Measurements from ENCODE around the gene GPATCH4.
A peak's percentile ranks its signal among the peaks of the same experiment; 100 is the strongest.
"Not testable (repeated sequence)": the region's sequence is repeated elsewhere in the genome, so short reads cannot be mapped to it uniquely, and the experiment has no call there.

The GPATCH4 gene

DNA sequence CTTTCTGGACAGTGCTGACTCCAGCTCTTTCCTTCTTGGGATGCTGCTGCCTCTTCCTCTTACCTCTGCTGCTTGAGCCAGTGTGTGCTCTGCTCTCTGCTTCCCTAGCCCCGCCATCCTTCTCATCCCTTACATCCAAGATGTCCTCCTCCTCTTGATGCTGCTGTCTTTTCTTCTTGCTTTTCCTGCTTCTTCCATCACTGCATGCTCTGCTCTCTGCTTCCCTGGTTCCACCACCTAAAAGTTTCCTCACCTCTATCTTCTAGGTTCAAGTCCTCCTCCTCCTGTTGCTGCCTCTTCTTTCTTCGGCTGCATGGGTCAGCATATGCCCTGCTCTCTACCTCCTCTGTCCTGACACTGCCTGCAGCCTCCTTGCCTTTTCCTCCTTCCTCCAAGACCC is 6.3 kb downstream of the GPATCH4 start:
- DNase-seq = no peak

DNA sequence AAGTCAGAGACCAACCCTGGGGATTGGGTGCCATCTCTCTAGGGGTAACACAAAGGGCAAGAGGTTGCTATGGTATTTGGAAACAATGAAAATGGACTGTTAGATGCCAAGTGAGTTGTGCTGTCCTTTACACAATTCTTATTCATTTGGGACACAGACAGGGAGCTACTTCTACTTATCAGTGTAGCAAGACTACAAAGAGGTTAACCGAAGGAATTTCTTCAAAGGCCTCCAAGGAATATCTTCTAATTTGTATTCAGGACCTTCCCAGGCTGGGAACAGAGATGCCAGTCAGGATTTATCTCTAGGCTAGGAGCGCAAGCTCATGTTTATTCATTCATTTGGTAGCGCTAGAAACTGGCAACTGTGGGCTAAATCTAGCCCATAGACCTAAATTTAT is 7.1 kb downstream of the GPATCH4 start:
- no peak for DNase-seq

DNA sequence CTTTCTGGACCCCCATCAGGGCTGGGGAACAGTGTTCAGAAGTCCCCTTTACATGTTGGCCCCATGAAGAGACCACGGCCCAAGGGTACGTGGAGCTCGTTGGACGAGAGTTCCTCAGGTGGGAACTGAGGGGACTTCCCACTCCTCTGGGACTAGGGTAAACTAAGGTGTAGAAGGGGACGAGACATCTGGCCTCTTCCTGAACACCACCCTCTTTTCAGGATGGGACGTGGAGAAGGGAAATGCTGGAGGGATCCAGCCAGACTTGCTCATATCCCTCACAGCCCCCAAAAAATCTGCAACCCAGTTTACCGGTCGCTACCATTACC is 7.7 kb downstream of the GPATCH4 start:
- no peak for DNase-seq

DNA sequence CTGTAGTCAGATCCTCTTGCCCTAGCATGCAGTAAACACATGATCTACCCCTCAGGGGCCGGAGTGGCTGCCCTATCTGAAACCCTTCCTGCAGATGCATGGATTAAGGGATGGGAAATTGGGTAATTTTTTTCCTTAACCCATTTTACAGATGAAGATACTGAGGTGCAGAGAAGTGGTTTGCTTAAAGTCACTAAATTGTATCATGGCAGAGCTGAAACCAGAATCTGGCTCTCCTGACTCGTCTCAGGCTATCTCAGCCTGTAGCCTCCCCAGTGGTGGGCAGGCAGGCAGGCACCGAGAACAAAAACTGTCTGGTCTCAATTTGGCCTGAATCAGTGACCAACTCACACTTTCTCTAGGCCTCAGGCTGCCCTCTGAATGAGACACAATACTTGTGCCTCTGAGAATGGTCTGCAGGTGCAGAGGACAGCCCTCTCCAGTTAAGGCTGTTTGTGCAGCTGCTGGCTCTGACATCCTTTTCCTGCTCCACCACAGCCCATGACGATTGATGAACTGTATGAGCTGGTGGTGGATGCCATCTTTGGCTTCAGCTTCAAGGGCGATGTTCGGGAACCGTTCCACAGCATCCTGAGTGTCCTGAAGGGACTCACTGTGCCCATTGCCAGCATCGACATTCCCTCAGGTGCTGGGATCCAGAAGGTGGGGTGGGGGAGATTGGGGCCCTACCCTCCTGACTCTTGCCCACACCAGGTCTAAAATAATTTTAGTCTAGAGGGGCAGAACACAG is 8.2 kb downstream of the GPATCH4 start:
- no peak for DNase-seq

DNA sequence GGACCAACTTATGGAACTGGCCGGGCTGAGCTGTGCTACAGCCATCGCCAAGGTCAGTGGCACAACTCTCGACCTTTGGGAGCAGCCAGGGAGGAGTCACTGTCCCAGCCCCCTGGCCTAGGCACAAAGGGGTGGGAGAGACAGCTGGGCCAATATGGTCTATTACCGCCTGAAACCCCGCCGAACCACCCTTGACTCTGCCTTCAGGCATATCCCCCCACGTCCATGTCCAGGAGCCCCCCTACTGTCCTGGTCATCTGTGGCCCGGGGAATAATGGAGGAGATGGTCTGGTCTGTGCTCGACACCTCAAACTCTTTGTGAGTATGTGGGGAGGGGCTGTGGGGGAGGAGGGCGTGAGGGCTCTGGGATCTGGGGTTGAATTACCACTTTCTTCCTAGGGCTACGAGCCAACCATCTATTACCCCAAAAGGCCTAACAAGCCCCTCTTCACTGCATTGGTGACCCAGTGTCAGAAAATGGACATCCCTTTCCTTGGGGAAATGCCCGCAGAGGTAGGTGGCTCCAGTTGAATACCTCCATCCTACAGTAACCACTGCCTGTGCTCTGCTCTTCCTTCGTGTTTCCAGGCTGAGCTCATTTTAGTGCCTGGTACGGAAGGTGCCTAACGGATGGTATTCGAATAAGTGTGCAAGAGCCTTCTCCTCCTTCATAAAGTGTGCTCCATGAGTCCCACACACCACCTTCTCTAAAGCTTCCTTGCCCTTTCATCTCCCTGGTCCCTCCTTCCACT is 8.9 kb downstream of the GPATCH4 start:
- no peak for DNase-seq

DNA sequence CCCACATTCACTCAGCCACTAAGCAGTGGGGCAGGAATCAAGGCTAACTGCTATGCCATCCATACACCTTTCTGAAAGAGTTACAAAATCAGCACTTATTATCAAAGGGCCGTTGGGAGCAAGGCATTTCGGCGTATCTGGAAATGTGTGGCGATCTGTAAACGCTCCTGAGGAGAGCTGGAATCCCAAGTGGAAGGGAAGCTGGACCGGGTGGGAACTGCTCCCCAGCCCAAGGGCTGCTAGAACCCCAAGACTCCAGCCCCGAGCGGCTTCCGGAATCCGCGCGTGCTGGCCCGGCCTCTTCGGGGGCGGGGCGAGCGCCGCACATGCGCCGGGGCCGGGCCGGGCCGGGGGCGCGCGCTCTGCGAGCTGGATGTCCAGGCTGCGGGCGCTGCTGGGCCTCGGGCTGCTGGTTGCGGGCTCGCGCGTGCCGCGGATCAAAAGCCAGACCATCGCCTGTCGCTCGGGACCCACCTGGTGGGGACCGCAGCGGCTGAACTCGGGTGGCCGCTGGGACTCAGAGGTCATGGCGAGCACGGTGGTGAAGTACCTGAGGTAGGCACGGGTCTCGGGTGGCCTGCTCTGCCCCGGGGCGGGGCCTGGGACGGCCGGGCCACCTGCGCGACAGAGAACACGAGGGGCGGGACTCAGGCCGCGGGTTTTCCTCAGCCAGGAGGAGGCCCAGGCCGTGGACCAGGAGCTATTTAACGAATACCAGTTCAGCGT is 9.7 kb downstream of the GPATCH4 start, which contains the start of gene NAXE:
Gene NAXE (plus strand): TSS at position 345 of the 726 bp plus-strand sequence. CDS start 29 bp downstream, at position 374.
- DNase-seq = peak; percentile 69

DNA sequence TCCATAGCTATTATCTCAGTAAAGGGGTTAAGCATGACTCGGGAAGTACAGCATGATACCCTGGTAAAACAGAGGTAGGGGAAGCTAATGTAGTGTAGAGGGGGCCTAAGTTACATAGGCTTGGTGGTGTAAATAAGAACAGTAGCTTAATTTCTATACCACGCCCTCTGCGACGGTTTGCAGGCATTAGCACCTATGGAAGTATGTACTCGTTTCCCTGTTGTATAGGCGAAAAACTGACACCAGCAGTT is 10.2 kb downstream of the GPATCH4 start:
- DNase-seq = no peak

DNA sequence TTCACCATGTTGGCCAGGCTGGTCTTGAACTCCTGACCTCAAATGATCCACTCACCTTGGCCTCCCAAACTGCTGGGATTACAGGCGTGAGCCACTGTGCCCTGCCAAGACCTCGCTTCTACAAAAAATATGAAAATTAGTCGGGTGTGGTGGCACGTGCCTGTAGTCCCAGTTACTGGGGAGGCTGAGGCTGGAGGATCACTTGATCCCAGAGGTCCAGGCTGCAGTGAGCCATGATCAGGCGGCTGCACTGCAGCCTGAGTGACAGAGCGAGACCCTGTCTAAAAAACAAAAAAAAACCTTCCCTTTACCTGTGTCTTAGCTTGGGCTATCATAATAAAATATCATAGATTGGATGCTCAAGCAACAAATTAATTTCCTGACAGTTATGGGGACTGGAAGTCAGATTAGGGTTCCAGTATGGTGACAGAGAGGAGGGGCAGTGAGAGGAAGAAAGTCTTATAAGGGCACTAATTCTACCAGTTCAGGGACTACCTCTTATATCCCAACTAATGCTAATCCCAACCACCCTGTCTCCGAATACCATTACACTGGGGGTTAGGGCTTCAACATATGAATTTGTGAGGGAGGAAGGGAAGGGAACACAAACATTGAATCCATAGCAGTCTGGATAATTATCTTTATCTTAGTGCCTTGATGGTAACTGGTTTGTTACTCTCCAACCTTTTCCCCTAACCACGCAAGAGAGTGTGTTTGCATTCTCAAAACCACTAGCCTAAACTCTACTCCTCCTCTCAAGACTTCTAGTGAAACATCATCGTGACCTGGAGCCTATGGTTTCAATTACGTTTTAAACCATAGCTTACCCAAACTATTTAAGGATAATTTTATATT is 10.7 kb downstream of the GPATCH4 start:
- DNase-seq = no peak

DNA sequence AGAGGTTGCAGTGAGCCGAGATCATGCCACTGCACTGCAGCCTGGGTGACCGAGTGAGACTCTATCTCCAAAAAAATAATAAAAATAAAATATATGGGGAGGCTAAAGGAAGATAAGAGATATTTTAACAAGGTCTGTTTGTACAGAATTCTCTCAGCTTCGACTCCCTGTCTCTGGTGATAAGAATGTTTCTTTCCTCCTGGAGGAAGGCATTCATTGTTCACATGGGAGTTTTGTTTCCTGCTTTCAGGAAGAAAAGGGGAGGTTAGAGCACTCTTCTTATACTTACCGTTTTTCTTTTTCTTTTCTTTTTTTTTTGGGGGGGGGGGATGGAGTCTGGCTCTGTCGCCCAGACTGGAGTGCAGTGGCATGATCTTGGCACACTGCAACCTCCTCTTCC is 11.7 kb downstream of the GPATCH4 start:
- DNase-seq = no peak

DNA sequence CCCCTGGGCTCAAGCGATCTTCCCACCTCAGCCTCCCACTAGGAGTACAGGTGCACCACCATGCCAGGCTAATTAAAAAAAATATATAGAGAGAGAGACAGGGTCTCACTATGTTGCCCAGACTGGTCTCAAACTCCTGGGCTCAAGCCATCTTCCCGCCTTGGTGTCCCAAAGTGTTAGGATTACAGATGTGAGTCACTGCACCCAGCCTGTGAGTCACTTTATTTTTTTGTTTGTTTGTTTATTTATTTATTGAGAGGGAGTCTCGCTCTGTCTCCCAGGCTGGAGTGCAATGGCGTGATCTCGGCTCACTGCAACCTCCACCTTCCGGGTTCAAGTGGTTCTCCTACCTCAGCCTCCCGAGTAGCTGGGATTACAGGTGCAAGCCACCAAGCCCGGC is 13.4 kb downstream of the GPATCH4 start:
- DNase-seq = not testable (repeated sequence)

DNA sequence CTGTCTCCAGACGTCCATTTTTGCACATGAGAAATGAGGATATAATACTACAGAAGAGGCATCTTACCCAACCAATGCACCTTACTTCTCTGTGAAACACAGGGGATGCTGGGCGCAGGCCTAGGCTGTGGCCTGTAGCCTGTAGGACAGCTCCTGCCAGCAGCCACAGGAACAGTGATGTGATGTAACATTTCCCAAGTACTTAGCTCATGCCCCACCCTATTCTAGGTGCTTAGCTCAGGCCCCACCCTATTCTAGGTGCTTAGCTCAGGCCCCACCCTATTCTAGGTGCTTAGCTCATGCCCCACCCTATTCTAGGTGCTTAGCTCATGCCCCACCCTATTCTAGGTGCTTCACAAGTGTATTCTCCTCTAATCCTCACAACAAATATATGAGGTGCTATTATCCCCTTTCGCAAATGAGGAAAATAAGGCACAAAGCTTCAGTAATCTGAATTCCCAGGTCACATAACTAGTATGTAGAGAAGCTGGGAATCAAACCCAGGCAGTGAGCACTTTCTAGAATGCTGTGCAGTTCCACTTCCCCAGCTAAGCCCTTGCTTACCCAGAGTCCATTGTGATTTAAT is 14.3 kb downstream of the GPATCH4 start:
- no peak for DNase-seq

DNA sequence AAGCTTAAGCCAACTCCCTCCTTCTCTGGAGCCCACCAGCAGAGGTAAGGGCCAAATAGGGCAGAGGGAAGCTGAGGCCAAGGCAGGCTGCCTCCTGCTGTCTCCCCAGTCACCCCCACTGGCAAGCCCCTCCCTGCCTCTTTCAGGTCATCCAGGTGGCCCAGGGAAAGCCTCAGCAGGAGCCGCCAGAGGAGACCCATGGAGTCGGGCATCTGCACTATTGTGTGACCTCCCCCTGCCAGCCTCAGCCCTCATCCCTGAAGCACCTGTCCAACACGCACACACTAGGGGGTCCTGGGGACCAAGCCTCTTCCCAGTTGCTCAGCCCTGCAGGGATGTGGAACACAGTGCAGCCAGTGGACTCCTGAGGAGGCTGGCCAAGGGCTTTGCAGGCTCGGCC is 15.0 kb downstream of the GPATCH4 start:
- no peak for DNase-seq

DNA sequence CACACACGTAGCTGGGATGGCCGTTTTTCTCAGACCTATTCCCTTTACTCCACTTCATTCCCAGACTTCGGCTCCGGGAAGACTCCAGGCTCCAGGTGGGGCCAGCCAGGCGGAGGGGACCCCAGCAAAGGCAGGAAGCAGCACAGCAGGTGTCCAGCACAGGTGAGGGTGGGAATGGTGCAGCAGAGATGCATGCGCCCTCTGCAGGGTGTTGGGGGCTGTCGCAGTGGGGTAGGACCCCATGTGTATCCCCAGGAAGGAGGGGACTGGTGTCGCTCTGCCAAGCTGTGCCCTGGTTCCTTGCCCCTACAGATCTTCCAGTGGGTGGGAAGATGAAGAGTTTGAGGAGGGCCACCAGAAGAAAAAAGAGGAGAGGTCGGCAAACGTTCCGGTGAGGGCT is 16.5 kb downstream of the GPATCH4 start:
- DNase-seq = no peak

DNA sequence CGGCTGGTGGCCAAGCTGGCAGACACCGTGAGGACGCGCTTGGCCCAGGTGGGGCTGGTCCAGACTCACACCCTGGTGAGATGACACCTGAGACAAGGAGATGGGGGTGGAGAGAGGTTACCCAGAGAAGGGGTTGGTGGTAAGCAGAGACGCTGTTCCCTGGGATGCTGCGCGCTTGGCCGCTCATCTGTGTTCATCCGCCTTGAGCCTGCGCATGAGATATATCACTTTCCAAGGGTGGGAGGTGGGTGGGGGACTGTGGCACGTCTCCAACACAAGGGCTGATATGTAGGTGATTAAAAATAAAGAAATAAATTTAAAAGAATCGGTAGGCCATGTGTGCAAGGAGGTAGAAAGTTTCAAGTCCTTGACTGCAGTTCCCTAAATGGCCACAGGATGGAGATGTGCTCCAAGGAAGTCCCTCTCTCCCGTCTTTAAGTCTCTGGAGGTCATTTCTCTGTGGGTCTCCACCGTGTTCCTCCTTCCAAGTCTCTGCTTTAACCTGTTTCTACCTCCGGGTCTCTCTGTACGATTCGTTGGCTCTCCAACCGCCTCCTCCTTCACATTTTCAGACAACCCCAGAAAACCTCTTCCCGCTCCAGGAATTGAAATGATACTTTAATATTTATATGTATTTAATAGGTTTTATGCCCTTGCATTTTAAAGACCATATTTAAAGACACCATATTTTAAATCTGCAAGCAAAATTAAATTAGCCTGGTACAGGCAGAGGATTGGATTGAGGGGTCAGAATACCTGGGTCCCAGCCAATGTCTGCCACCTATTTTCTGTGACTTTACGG is 17.3 kb downstream of the GPATCH4 start:
- DNase-seq = peak; percentile 82

DNA sequence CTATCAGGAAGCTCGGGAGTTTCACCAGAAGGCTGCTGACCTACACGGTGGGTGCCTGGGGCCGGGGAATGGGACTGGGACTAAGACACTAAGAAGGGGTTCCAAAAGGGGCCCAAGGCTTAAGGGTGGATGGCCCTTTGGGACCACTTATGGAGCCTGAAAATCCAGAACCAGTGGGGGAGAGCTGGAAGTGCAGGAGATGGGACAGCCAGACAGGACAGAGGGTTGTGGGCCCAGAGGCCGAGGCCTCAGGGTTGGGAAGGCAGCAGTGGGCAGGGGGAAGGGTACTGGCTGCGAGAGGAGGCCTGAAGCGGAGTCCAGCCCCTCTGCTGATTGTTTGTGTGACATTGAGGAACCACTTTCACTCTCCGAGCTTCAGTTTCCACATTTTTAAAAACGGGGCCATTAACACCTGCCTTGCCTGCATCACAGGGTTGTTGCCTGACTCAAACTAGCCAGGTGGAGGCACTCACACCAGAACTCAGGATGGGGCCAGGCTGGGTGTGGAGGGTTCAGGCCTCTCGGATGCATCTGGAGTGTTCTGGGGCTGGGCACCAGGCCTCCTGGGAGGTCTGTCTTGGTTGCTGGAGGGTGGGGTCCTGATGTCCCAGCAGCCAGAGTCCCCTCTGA is 18.8 kb downstream of the GPATCH4 start:
- peak; percentile 22 for DNase-seq

DNA sequence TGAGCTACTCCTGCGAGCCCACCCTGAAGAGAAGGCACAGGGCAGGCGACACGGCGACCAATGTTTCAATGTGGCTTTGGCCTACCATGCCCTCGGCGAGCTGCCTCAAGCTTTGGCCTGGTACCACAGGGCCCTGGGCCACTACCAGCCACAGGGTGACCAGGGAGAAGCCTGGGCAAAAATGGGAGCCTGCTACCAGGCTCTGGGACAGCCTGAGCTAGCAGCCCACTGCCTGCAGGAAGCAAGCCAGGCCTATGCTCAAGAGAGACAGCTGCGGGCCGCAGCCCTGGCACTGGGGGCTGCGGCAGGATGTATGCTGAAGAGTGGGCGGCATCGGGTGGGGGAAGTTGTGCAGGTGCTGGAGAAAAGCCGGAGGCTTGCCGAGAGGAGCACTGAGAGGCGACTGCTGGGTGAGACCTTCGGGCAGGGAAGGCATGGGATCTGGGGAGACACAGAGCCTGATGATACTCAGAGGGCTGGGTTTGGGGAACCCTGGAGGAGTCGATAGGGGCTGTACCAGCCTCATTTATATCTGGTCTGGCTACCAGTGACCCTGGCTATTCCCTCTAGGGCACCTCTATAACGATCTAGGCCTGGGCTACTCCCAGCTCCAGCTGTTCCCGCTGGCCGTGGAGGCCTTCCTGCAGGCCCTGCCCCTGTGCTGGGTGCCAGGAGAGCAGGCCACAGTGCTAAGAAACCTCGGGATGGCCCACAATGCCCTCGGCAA is 19.5 kb downstream of the GPATCH4 start:
- peak; percentile 32 for DNase-seq

DNA sequence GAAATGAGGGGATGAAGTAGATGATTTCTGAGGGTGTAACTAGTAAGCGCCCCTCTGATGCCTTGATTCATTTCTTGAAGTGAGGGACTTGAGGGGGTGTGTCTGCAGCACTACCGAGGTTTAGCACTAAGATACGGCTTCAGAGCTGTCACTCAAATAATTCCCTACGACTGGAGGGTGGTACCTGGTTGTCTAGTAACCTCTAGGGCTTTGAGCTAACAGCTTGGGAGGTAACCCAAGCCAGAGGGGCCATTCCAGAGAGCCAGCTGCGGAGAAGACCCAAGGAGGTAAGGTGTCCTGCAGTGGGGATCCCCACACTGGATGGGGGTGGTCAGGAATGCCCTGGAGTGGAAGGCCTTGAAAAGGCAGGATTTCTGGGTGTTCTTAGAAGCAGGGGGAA is 21.8 kb downstream of the GPATCH4 start, which contains the start of gene TTC24:
Gene TTC24 (plus strand): TSS at position 252 of the 400 bp plus-strand sequence. CDS start 1,642 bp downstream, outside the sequence.
- DNase-seq = no peak

DNA sequence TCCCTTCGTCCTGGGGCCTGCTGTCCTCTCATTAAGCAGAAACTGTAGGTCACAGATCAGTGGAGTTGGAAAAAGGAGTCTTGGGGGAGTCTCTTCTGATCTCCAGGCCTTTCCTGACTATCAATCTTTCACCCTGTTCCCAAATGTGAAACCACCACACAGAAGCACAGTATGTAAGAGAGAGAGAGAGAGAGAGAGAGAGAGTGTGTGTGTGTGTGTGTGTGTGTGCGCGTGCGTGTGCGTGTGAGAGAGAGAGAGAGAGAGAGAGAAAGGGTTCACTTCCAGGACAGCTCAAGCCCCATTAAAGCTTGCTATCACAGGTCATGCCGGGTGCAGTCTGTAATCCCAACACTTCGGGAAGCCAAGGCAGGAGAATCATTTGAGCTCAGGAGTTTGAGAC is 23.2 kb downstream of the GPATCH4 start:
- no peak for DNase-seq

DNA sequence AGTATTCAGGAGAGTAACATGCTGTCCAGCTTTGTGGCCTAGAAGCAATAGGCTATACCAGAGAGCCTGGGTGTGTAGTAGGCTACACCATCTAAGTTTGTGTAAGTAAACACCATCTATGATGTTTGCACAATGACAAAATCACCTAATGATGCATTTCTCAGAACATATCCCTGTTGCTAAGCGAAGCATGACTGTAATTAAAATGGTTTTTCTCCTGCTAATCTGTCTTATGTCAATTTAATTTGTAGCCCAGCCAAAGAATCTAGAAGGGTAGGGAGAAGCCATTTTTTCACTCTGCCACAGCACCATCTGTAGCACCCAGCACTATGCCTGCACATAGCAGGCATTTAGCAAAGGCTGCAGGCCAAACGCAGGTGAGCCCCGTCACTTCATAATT is 23.7 kb downstream of the GPATCH4 start:
- no peak for DNase-seq

DNA sequence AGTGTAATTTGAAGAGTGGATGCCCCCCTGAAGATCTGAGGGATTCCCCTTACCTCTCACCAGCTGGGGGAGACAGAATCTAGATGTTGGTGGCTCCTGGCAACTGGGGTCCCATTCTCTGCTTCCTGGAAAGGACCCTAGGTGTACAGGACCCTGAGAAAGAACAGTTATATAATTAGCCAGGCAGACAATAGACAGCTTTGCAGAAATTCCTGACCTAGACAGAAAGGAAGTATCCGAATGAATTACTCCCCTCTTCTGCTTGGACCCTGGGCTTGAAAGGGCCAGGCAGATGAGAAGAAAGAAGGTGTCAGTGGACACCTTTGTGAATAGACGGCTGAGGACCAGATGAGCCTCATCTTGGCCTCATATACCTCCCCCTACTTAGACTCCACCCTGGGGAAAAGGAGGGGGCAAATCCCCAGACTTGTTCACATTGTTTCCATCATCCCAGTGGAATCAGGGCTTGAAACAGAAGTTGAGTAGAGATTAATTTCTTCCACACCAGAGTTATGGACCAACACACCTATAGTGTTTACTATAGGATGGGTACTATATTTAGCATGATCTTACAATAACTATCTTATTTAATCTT is 27.1 kb downstream of the GPATCH4 start:
- DNase-seq = no peak
